PC-3 (cell line): ENCODE results near the gene CAPNS1. TPM values are rescaled to one million over a fixed set of nuclear protein-coding genes. Genes with fewer than 3 reads are reported as not detected.
"Not testable (repeated sequence)": the region's sequence is repeated elsewhere in the genome, so short reads cannot be mapped to it uniquely, and the experiment has no call there.

ENCODE experiments used
- ATAC-seq: fragments of 200-7000 bp; cut with Tn5 transposase; 2 replicates; pipeline ENCODE4 v1.9.1; 2020; ENCODE audit warnings: mild to moderate bottlenecking, moderate library complexity
- BruUV-seq: library from RNA; stranded (reverse); fragments of 400-500 nt; replicated peaks from 2 replicates; lab custom pipeline; 2021; lab: Mats Ljungman, UMichigan
- CTCF ChIA-PET: fragments of 300-600 bp; sonication (Branson Sonifier 250); formaldehyde crosslinking; loops from one replicate; lab custom pipeline; 2022; ENCODE audit warnings: antibody characterized with exemption; lab: Charles Lee
- POLR2A ChIA-PET: fragments of 300-600 bp; sonication (Branson Sonifier 250); formaldehyde crosslinking; loops from one replicate; lab custom pipeline; 2022; ENCODE audit warnings: antibody characterized with exemption; ENCODE audit not compliant: unreplicated experiment; lab: Charles Lee
- DNase-seq: peaks from one replicate; pipeline ENCODE4 v3.0.0-alpha.2; 2015
- H2AFZ ChIP-seq: fragments of 300-600 bp; sonication (generic); 2 replicates; pipeline ENCODE4 v1.6.0; 2016; ENCODE audit warnings: antibody characterized with exemption, low read length
- H3F3A ChIP-seq: fragments of 300-600 bp; sonication (generic); one replicate; pipeline ENCODE4 v1.6.0; 2017; ENCODE audit warnings: antibody characterized with exemption, low read length, control low read depth, mild to moderate bottlenecking; ENCODE audit not compliant: unreplicated experiment
- H3K27ac ChIP-seq: fragments of 300-600 bp; sonication (generic); 2 replicates; pipeline ENCODE4 v1.5.1; 2016; ENCODE audit warnings: mild to moderate bottlenecking, low read length
- H3K27me3 ChIP-seq: fragments of 300-600 bp; sonication (generic); 2 replicates; pipeline ENCODE4 v1.6.1; 2016; ENCODE audit warnings: low read length, mixed read lengths
- H3K36me3 ChIP-seq: fragments of 300-600 bp; sonication (generic); 2 replicates; pipeline ENCODE4 v1.6.1; 2016; ENCODE audit warnings: low read depth, mixed run types, low read length, mixed read lengths
- H3K4me1 ChIP-seq: fragments of 300-600 bp; sonication (generic); 2 replicates; pipeline ENCODE4 v1.5.1; 2016; ENCODE audit warnings: low read length; ENCODE audit not compliant: insufficient read depth
- H3K4me2 ChIP-seq: fragments of 300-600 bp; sonication (generic); 2 replicates; pipeline ENCODE4 v1.6.0; 2016; ENCODE audit warnings: low read length
- H3K4me3 ChIP-seq: fragments of 300-600 bp; sonication (generic); 2 replicates; pipeline ENCODE4 v1.5.1; 2016; ENCODE audit warnings: mild to moderate bottlenecking, low read length, mixed read lengths
- H3K79me2 ChIP-seq: fragments of 300-600 bp; sonication (generic); 2 replicates; pipeline ENCODE4 v1.6.1; 2017; ENCODE audit warnings: low read length, mixed read lengths
- H3K9ac ChIP-seq: fragments of 300-600 bp; sonication (generic); 2 replicates; pipeline ENCODE4 v1.6.0; 2016; ENCODE audit warnings: mild to moderate bottlenecking, low read length
- H3K9me2 ChIP-seq: fragments of 300-600 bp; sonication (generic); replicated peaks from 2 replicates; pipeline ENCODE4 v1.6.1; 2016; ENCODE audit warnings: mixed run types, low read length, mixed read lengths
- H3K9me3 ChIP-seq: fragments of 300-600 bp; sonication (generic); 2 replicates; pipeline ENCODE4 v1.6.1; 2016; ENCODE audit warnings: low read length, mixed read lengths
- H4K20me1 ChIP-seq: fragments of 300-600 bp; sonication (generic); 2 replicates; pipeline ENCODE4 v1.6.1; 2016; ENCODE audit warnings: low read length, mixed read lengths
- CTCF ChIP-seq: fragments of 300-600 bp; sonication (generic); conservative IDR thresholded peaks from 2 replicates; pipeline ENCODE4 v1.5.1; 2017; ENCODE audit warnings: antibody characterized with exemption, low read depth, mild to moderate bottlenecking, low read length
- EZH2 ChIP-seq: fragments of 300-600 bp; sonication (generic); IDR thresholded peaks from one replicate; pipeline ENCODE4 v1.6.1; 2017; ENCODE audit warnings: antibody characterized with exemption, mild to moderate bottlenecking, low read length; ENCODE audit not compliant: unreplicated experiment
- EZH2phosphoT487 ChIP-seq: fragments of 300-600 bp; sonication (generic); IDR thresholded peaks from 2 replicates; pipeline ENCODE4 v1.6.1; 2018; ENCODE audit warnings: mild to moderate bottlenecking, antibody characterized with exemption, low read length, borderline replicate concordance
- intact Hi-C: fragments of 100-400 bp; cut with micrococcal nuclease; formaldehyde crosslinking; loops from 2 replicates; pipeline ENCODE4 v1.9.0; 2023
- total RNA-seq: library from RNA; depleted of rRNA; stranded (reverse); fragments of >200 nt; gene quantifications from 2 replicates; pipeline ENCODE4 v1.2.3, GENCODE V29; 2014

Gene CAPNS1
- total RNA-seq, 1 experiment from 2014 or later: 329 TPM

DNA sequence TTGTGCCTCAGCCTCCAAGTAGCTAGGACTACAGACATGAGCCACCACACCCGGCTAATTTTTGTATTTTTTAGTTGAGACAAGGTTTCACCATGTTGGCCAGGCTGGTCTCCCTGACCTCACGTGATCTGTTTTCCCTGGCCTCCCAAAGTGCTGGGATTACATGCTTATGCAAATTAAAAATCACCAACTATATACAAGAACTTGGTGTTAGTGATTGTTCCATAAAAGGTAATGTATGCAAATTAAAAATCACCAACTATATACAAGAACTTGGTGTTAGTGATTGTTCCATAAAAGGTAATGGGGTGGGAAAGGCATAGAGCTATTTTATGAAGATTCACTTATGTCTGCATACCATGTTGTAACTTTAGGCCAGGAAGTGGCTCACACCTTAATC, 39.2 kb downstream of the CAPNS1 start:
- H3K4me1 ChIP-seq, POLR2A ChIA-PET, H2AFZ ChIP-seq, H3K79me2 ChIP-seq, H3K9me3 ChIP-seq, CTCF ChIA-PET, H3K4me2 ChIP-seq, H3K4me3 ChIP-seq, intact Hi-C loops, H3K27me3 ChIP-seq, H3K9me2 ChIP-seq, H3K36me3 ChIP-seq, H3K9ac ChIP-seq, BruUV-seq, H4K20me1 ChIP-seq, ATAC-seq, H3F3A ChIP-seq, DNase-seq, H3K27ac ChIP-seq: not testable (repeated sequence)

DNA sequence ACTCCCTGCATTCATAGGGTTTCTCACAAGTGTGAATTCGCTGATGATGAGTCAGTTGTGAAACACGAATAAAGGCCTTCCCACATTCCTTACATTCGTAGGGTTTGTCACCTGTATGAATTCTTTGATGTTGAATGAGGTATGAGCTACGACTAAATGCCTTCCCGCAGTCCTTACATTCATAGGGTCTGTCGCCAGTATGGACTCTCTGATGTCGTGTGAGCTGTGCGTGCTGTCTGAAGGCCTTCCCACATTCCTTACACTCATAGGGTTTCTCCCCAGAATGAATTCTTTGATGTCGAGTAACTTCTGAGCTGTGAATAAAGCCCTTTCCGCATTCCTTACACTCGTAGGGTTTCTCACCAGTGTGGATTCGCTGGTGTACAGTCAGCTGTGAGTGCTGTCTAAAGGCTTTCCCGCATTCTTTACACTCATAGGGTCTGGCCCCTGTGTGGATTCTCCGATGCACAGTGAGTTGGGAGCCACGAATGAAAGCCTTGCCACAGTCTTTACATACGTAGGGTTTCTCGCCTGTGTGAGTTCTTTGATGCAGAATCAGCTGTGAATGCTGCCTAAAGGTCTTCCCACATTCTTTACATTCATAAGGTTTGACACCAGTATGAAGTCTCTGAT, 42.9 kb downstream of the CAPNS1 start:
- DNase-seq (peak; percentile 12), ATAC-seq (no peak)
- H3K9me3 ChIP-seq: no peaks in the 10 kb centered on the region
- BruUV-seq: no TSS peak
- H2AFZ ChIP-seq: no peak overlapping the region
- ChIA-PET CTCF (no interaction called here), POLR2A (no interaction called here)
- no peaks in the 10 kb centered on the region for H3K4me1 ChIP-seq
- no peaks in the 10 kb centered on the region for H3K9me2 ChIP-seq
- H3K36me3 ChIP-seq: no peaks in the 10 kb centered on the region
- H3K9ac ChIP-seq: no peak overlapping the region
- no peaks in the 10 kb centered on the region for H3K27me3 ChIP-seq
- TF ChIP-seq CTCF (no peak), EZH2phosphoT487 (no peak), EZH2 (no peak)
- intact Hi-C loops: no loop called here
- no peak overlapping the region for H3K27ac ChIP-seq
- H4K20me1 ChIP-seq: no peaks in the 10 kb centered on the region
- H3K4me3 ChIP-seq: no peak overlapping the region
- no peak overlapping the region for H3K4me2 ChIP-seq
- H3K79me2 ChIP-seq: no peaks in the 10 kb centered on the region
- H3F3A ChIP-seq: no peaks in the 10 kb centered on the region

- Histone ChIP-seq H3K4me3 (no peak overlapping the region), H3K9me2 (no peaks in the 10 kb centered on the region), H3K9ac (no peak overlapping the region), H3F3A (no peaks in the 10 kb centered on the region), H3K9me3 (no peaks in the 10 kb centered on the region), H3K27me3 (no peaks in the 10 kb centered on the region), H4K20me1 (no peaks in the 10 kb centered on the region), H3K4me1 (no peaks in the 10 kb centered on the region), H3K36me3 (no peaks in the 10 kb centered on the region), H3K27ac (no peak overlapping the region), H2AFZ (no peak overlapping the region), H3K79me2 (no peaks in the 10 kb centered on the region), H3K4me2 (no peak overlapping the region)
- ChIA-PET POLR2A (no interaction called here), CTCF (no interaction called here)
- ATAC-seq: no peak
- BruUV-seq: no TSS peak
- intact Hi-C loops: no loop called here
- TF ChIP-seq CTCF (no peak), EZH2phosphoT487 (no peak), EZH2 (no peak)
- no peak for DNase-seq
Observed at GRCh38 chr19:36183245-36183628, 43.4 kb downstream of the CAPNS1 start.

DNA sequence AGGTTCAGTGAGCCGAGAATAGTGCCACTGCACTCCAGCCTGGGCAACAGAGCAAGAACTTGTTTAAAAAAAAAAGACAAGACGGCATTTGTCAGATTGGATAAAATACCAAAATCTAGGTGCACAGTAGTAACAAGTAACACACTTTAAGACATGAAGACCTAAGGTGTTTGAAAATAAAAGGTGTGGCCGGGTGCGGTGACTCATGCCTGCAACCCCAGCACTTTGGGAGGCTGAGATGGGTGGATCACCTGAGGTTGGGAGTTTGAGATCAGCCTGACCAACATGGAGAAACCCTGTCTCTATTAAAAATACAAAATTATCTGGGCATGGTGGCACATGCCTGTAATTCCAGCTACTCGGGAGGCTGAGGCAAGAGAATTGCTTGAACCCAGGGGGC, 46.9 kb downstream of the CAPNS1 start:
- H3K9me3 ChIP-seq: not testable (repeated sequence)

More for the DNA sequence above, 46.9 kb downstream of the CAPNS1 start:
- H3K79me2 ChIP-seq, intact Hi-C loops, H3K9ac ChIP-seq, H3K36me3 ChIP-seq, BruUV-seq, H3K4me3 ChIP-seq, H3K27me3 ChIP-seq, CTCF ChIA-PET, H3K4me2 ChIP-seq, ATAC-seq, H3F3A ChIP-seq, DNase-seq, H3K27ac ChIP-seq, H3K9me2 ChIP-seq, H4K20me1 ChIP-seq, H2AFZ ChIP-seq, H3K4me1 ChIP-seq, POLR2A ChIA-PET: not testable (repeated sequence)
